ENCODE measurements around the gene NCOA3. TPM values are rescaled to one million over a fixed set of nuclear protein-coding genes. Genes with fewer than 3 reads are reported as not detected.

Gene NCOA3
- total and polyA plus RNA-seq, 10 of the 15 experiments (the other 5 are each of a cell fraction or from before 2014, with no cell fraction given), result 16.9 to 96.2 (median 73.6) TPM

DNA sequence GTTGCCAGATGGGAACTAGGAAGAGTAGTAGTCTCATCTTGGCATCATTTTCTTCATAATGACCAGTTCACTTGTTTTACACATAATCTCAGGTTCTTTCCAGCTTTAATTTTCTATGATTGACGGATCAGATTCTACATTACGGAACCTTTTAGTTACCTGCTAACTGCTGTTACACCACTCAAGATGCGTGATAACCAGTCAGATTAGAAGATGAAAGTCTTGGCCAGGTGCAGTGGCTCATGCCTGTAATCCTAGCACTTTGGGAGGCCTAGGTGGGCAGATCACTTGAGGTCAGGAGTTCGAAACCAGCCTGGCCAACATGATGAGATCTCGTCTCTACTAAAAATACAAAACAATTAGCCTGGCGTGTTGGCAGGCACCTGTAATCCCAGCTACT lies 92.5 kb downstream of the NCOA3 start:
- intact Hi-C loops (cut with micrococcal nuclease; ENCODE audit: unreplicated experiment), result no loop called here
- peaks cover 3% of the 10 kb centered on the region; the same call in 1 of the 2 replicates for H4K20me1 ChIP-seq (ENCODE audit: control insufficient read depth, insufficient read depth)
- TF ChIP-seq NR2C2 (IDR thresholded peaks at IDR 0.05; ENCODE audit: borderline replicate concordance, control insufficient read depth, insufficient read length, low read depth) (no peak), JUNB (IDR thresholded peaks at IDR 0.05) (no peak), POLR2A (IDR thresholded peaks at IDR 0.05; ENCODE audit: low read depth, low read length) (no peak), NRF1 (conservative IDR thresholded peaks at IDR 0.05; ENCODE audit: low read depth, low read length) (no peak), PAX5 (IDR thresholded peaks at IDR 0.05; ENCODE audit: borderline replicate concordance, low read depth, low read length) (no peak), SRF (IDR thresholded peaks at IDR 0.05; ENCODE audit: low read depth in 2 of 2, low read length in 2 of 2) (no peak), SIN3A (IDR thresholded peaks at IDR 0.05; ENCODE audit: low read depth, low read length) (no peak), NFXL1 (IDR thresholded peaks at IDR 0.05; ENCODE audit: borderline replicate concordance) (no peak; the same call in 1 of the 2 replicates), EED (IDR thresholded peaks at IDR 0.05; ENCODE audit: low read depth) (no peak), KAT2A (conservative IDR thresholded peaks at IDR 0.05; ENCODE audit: control insufficient read depth, low read depth, low read length) (no peak), PAX8 (IDR thresholded peaks at IDR 0.05) (no peak), ZNF274 (IDR thresholded peaks at IDR 0.05; ENCODE audit: insufficient read depth, insufficient read length) (no peak)
- TF ChIP-seq, protein P1, sequence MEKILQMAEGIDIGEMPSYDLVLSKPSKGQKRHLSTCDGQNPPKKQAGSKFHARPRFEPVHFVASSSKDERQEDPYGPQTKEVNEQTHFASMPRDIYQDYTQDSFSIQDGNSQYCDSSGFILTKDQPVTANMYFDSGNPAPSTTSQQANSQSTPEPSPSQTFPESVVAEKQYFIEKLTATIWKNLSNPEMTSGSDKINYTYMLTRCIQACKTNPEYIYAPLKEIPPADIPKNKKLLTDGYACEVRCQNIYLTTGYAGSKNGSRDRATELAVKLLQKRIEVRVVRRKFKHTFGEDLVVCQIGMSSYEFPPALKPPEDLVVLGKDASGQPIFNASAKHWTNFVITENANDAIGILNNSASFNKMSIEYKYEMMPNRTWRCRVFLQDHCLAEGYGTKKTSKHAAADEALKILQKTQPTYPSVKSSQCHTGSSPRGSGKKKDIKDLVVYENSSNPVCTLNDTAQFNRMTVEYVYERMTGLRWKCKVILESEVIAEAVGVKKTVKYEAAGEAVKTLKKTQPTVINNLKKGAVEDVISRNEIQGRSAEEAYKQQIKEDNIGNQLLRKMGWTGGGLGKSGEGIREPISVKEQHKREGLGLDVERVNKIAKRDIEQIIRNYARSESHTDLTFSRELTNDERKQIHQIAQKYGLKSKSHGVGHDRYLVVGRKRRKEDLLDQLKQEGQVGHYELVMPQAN (conservative IDR thresholded peaks at IDR 0.05), result no peak
- TF ChIP-seq, protein P2, sequence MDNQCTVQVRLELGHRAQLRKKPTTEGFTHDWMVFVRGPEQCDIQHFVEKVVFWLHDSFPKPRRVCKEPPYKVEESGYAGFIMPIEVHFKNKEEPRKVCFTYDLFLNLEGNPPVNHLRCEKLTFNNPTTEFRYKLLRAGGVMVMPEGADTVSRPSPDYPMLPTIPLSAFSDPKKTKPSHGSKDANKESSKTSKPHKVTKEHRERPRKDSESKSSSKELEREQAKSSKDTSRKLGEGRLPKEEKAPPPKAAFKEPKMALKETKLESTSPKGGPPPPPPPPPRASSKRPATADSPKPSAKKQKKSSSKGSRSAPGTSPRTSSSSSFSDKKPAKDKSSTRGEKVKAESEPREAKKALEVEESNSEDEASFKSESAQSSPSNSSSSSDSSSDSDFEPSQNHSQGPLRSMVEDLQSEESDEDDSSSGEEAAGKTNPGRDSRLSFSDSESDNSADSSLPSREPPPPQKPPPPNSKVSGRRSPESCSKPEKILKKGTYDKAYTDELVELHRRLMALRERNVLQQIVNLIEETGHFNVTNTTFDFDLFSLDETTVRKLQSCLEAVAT (IDR thresholded peaks at IDR 0.05), result no peak
- TF ChIP-seq, protein P3, sequence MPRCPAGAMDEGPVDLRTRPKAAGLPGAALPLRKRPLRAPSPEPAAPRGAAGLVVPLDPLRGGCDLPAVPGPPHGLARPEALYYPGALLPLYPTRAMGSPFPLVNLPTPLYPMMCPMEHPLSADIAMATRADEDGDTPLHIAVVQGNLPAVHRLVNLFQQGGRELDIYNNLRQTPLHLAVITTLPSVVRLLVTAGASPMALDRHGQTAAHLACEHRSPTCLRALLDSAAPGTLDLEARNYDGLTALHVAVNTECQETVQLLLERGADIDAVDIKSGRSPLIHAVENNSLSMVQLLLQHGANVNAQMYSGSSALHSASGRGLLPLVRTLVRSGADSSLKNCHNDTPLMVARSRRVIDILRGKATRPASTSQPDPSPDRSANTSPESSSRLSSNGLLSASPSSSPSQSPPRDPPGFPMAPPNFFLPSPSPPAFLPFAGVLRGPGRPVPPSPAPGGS (IDR thresholded peaks at IDR 0.05; ENCODE audit: borderline replicate concordance, insufficient read depth, low read depth, low read length, poor library complexity, severe bottlenecking), result no peak
- TF ChIP-seq, protein P4, sequence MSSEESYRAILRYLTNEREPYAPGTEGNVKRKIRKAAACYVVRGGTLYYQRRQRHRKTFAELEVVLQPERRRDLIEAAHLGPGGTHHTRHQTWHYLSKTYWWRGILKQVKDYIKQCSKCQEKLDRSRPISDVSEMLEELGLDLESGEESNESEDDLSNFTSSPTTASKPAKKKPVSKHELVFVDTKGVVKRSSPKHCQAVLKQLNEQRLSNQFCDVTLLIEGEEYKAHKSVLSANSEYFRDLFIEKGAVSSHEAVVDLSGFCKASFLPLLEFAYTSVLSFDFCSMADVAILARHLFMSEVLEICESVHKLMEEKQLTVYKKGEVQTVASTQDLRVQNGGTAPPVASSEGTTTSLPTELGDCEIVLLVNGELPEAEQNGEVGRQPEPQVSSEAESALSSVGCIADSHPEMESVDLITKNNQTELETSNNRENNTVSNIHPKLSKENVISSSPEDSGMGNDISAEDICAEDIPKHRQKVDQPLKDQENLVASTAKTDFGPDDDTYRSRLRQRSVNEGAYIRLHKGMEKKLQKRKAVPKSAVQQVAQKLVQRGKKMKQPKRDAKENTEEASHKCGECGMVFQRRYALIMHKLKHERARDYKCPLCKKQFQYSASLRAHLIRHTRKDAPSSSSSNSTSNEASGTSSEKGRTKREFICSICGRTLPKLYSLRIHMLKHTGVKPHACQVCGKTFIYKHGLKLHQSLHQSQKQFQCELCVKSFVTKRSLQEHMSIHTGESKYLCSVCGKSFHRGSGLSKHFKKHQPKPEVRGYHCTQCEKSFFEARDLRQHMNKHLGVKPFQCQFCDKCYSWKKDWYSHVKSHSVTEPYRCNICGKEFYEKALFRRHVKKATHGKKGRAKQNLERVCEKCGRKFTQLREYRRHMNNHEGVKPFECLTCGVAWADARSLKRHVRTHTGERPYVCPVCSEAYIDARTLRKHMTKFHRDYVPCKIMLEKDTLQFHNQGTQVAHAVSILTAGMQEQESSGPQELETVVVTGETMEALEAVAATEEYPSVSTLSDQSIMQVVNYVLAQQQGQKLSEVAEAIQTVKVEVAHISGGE (CRISPR knock-in tag; IDR thresholded peaks at IDR 0.05), result no peak

More for the DNA sequence above, 92.5 kb downstream of the NCOA3 start:
- Histone ChIP-seq H3K27ac (ENCODE audit: control insufficient read depth, insufficient read depth) (no peak overlapping the region), H3K27me3 (replicated peaks in 1 of 2; ENCODE audit: control insufficient read depth in 2 of 2, insufficient read depth in 2 of 2, low read length in 1 of 2) (no peaks in the 10 kb centered on the region), H3K36me3 (ENCODE audit: control insufficient read depth in 2 of 2, insufficient read depth in 2 of 2, low read length in 1 of 2) (peaks cover 0 to 27% of the 10 kb centered on the region in 2 experiments), H3K4me1 (ENCODE audit: control insufficient read depth, insufficient read depth, low read length) (no peaks in the 10 kb centered on the region; the same call in 1 of the 2 replicates), H2AFZ (ENCODE audit: control insufficient read depth, low read depth, low read length) (no peak overlapping the region), H3K9me3 (replicated peaks; ENCODE audit: control insufficient read depth, insufficient read depth, low read length) (no peaks in the 10 kb centered on the region), H3K9ac (ENCODE audit: control insufficient read depth, insufficient read depth, low read length) (no peak overlapping the region), H3K4me3 (no peak overlapping the region), H3K79me2 (ENCODE audit: control insufficient read depth, insufficient read depth, low read length) (peaks cover 69% of the 10 kb centered on the region), H3K4me2 (ENCODE audit: control insufficient read depth, insufficient read depth) (no peak overlapping the region)
- in situ Hi-C loops (cut with MboI), result no loop called here
- CTCF ChIA-PET, result no interaction called here
- BruUV-seq (replicated peaks), result no TSS peak
- 83% methylated on average over 6 of the region's 6 CpGs for WGBS (ENCODE audit: insufficient coverage, insufficient replicate concordance, low lambda C conversion rate, missing lambda C conversion rate)
- SMC1A ChIA-PET (ENCODE audit: uncharacterized antibody, unreplicated experiment), result interaction anchor here (1.3 kb wide), 1 partner anchor 11 kb away, joined by 4 read pairs; no protein-coding TSS in a partner anchor
- no peak for DNase-seq (ENCODE audit: low read depth, low spot score)
- no peak for FAIRE-seq
- POLR2A ChIA-PET, result interaction anchor here (0.7 kb wide), 1 partner anchor 37 kb away, joined by 3 read pairs; no protein-coding TSS in a partner anchor
- ATAC-seq, result no peak
- RAD21 ChIA-PET (ENCODE audit: unreplicated experiment), result no interaction called here

Data from GM12878 (cell line).